ENCODE results near the gene COL18A1.

COL18A1 gene

DNA sequence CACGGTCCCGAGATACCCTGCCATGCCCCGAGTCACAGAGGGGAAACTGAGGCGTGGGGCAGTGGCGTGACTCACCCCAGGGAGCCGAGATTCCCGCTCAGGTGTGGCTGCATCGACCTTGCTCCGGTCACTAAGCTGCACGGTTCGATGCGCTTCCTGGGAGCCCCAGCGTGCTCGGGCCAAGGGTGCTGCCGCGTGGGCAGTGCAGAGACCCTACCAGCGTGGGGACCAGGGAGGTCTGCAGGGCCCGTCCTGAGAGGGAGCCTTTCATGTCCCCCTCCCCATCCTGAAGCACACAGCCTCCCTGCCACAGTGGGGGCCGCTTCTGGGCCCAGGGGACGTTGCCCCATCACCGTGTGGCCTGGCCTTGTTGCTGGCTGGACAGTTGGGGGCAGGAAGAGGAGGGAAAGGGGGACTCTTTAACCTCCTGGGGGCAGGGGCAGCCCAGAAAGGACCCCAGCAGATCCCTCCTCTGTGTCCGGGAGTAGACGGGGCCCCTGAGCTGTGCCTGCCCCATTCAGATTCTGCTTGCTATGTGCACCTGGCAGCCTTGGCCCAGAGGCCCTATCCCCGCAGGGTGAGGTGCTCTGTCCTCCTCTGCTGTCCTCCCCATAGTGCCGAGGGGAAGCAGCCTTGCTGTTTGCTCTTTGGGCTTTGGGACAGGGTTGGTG, 52.3 kb downstream of the COL18A1 start:
- DNase-seq: no peak

DNA sequence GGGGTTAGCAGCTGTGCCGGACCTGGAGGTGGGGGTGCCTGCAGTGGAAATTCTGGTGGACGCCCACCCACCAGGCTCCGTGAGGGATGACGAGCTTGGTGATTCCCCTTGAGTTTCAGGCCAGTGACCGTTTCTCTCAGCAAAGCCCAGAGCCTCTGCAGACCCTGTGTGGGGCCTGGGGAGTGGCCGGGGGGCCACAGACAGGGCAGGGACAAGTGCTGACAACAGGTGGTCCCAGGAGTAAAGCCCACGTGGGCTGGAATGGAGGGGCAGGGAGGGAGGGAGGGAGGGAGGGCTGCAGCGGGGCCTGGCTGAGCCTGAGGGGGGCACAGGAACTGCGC, 52.8 kb downstream of the COL18A1 start:
- no peak for DNase-seq

DNA sequence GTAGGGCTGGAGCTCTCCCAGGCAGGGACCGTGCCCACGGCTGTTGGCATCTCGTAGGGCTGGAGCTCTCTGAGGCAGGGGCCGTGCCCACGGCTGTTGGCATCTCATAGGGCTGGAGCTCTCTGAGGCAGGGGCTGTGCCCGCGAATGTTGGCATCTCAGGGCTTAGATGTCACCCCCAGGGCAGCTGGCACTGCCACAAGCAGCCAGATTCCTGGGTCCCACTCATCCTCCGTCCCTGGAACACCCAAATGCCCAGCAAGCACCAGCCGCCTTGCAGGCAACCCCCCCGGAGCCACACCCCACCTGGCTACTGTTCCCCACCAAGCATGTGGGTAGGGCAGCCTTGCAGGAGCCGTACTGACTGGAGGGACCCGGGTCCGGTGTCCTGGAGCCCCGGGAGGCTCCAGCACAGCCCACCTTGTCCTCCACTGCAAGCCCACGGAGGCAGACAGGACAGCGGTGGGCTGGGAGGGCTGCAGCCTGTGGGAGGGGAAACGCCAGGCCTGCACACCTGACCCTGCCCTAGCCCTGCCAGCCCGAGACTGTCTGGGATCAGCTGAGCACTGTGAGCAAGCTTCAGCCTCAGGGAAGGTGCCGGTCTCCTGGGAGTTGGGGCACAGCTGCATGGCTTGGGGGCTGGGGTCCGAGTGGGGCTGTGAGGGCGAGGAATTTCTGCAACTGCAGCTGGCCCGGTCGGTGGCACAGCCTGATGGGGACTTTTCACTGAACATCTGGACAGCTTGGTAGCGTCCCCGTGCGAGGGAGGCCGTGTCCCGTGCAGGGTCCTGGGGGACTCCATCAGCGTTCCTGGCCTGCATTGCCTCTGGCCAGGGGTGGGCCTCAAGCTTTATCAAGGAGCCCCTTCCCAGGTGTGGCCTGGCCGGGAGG, 53.6 kb downstream of the COL18A1 start:
- DNase-seq: no peak

DNA sequence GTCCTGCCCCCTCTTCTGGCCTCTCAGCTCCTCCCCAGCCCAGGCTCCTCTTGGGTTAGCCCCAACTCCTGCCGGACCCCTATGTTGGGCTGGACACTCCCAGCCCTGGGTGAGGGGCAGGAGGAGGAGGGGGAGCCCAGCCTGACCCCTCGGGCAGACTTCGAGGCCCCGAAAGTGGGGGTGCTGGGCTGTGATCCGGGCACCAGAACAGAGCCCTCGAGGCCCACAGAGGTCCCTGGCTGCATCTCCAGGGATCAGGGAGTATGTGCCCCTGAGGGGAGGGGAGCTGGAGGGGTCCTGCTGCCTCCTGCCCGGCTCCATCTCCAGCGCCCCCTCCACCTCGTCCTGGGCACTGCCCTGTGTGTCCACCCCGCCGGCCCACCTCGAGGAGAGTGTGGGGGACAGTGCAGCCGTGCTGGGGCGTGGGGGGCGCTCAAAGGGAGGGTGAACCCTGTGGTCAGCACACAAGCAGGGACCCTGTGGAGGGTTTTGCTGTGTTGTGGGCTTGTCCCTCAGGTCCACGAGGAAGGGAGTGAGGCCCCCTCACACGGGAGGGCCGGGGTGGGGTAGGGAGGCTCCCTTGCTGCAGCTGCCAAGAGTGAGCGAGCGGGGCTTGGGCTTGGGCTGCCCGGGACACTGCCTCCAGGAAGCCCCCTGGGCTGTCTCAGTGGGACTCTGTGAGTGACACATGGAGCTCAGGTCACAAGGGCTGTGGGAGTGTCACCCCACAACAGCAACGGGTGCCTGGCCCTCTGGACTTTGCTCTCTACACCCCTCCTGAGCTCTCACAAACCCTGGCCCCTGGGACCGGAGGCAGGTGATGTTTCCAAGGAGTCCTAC, 54.4 kb downstream of the COL18A1 start:
- no peak for DNase-seq

DNA sequence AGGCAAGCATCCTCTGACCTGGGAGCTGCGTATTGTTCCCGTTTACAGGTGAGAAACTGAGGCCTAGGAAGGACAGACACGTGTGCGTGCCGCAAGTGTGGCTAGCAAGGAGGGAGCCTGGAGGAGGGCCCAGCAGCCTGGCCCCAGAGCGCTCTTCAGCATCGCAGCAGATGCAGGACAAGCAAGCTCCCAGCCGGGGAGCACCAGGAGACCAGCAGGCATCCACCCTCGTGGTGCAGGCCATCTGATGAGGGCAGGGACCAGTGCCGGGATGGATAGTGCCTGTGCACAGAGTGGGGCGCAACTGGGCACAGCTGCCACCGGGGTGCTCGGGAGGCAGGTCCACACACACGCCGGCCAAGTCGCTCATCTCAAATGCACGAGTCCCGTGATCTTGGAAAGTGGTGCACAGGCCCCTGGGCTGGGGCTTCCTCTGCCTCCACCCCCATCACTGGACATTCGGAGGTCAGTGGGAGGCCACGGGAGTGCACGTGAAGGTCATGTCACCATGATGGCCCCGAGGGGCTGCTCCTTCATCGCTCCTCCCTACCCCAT, 55.1 kb downstream of the COL18A1 start:
- DNase-seq: no peak

DNA sequence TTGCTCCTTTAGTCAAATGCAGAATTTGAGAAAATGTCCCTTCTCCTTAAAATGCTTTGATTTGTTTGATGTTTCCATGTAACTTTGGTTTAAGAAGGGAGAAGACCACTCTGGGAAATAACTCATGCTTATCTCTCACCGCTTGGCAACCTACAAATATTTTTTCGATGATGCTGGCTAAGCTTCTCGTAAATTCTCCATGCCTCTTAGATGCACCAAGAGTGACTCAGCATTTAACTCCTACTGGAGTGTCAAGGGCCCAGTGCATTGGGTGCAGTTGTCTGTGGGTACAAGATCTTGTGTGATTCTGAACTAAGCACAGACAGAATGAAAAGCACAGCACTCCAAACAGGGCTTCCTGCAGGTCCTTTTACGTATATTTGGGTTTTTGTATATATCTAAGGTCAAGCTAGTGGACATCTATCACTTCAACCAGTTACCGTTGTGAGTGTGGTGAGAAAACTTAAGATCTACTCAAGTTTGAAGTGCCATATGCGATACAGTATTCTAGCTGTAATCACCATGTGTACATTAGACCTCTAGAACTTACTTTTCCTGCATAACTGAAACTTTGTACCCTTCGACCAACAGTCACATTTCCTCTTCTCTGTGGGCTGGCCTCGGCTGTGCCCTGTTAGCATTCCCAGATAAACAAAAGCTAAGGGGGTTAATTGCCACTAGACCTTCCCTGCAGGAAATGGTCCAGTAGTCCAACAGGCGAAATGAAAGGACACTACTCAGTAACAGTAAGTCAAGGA, 55.8 kb downstream of the COL18A1 start:
- DNase-seq: no peak

DNA sequence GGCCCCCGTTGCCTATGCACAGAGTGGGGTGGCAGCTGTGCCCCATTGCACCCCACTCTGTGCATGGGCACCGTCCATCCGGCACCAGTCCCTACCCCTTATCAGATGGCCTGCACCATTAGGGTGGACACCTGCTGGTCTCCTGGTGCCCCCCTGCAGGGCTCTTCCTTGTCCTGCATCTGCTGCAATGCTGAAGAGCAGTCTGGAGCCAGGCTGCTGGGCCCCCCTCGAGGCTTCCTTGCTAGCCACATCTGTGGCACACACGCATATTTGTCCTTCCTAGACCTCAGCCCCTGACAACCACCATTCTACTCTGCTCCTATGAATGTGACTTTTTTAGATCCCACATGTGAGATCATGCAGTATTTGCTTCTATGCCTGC, 56.4 kb downstream of the COL18A1 start:
- no peak for DNase-seq

DNA sequence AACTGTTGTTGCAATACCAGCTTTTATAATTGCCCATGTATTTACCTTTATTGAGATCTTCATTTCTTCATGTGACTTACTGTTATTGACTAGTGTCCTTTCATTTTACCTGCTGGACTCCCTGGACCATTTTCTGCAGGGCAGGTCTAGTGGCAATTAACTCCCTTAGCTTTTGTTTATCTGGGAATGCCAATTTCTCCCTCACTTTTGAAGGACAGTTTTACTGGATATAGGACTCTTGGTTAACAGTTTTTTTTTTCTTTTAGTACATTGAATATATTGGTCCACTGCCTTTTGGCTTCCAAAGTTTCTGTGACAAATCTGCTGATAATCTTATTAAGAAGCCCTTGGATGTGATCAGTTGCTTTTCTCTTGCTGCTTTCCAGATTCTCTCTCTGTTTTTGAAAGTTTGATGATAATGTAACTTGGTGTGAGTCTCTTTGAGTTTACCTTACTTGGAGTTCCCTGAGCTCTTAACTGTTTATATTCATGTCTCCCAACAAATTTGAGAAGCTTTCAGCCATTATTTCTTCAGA, 56.9 kb downstream of the COL18A1 start:
- DNase-seq: no peak

DNA sequence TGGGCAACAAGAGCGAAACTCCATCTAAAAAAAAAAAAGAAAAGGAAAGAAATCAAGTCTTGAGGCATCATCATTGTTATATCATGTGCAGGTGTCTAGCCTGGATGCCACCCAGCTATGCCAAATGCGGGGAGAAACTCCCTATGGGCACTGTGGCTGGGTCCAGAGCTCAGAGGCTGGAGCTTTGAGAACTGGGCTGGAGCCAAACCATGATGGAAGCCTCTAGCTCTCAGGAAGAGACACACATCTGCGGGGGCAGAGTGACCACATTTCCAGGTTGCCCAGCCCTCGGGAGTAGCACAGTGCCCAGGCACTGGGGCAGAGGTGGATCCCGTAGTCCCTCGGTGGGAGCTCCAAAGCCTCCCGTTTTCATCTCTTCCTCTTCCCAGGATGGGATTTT, 58.9 kb downstream of the COL18A1 start:
- no peak for DNase-seq

DNA sequence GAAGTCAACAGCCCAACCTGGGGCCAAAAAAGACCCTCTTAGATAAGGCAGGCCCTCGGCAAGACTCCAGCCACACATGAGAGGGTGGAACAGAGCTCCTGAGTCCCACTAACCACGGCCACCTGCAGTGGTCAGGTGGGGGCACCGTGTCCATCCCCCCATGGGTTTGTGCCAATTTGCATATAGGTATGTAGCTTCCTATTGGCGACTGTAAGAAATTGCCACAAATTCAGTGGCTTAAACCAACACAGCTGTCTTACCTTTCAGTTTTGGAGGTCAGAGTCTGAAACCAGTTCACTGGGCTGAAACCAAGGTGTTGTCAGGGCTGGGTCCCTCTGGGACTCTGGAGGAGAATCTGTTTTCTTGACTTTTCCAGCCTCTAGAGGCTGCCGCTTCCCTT, 59.3 kb downstream of the COL18A1 start:
- DNase-seq: no peak

DNA sequence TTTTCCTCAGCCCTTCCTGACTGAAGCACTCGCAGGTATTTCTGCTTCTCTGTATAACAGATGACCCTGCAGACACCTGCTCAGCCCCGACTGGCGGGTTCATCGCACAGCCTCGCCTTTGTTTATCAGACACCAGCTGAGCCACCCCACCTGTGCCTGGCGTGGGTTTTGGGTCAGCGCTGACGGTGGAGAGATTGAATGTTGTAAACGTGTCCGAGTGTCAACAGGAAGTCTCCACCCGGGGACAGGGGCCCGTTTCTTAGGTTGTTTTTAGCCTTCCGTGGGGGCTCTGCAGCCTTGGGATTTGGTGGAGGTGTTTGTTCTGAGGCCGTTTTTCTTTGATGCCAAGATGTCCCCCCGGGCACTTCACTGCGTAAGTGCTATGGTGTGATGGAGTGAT, 60.1 kb downstream of the COL18A1 start:
- DNase-seq: no peak

DNA sequence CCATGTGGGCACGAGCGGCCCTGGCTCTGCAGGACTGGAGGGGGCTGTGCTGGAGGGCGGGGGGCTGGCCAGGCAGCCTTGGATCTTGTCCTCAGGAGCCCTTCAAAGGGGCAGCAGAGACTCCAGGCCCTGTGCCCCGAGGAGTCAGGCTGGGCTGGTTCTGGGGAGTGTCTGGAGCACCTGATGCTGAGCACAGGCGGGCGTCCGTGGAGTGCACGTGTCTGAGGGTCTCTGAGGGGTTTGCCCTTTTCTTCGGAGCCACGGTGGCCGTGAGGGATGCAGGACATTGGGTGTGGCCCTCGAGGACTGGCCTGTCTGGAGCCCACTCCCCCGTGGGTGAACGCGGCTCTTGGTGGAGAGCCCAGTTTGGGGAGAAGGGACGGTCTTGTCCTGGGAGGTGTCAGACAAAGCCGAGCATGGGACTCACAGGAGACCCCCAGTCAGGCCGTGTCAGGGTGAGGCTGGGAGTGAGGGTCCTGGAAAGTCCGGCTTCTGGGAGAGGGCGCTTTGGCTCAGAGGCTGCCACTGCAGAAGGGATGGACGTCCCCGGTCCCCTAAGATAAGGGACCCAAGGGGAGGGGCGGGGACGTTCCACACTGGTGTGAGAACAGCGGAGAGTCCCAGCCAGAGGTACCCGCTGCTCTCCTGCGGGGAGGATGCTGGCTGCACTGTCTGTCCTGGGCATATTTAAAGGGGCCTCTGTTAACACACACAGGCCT, 60.8 kb downstream of the COL18A1 start:
- DNase-seq: no peak

DNA sequence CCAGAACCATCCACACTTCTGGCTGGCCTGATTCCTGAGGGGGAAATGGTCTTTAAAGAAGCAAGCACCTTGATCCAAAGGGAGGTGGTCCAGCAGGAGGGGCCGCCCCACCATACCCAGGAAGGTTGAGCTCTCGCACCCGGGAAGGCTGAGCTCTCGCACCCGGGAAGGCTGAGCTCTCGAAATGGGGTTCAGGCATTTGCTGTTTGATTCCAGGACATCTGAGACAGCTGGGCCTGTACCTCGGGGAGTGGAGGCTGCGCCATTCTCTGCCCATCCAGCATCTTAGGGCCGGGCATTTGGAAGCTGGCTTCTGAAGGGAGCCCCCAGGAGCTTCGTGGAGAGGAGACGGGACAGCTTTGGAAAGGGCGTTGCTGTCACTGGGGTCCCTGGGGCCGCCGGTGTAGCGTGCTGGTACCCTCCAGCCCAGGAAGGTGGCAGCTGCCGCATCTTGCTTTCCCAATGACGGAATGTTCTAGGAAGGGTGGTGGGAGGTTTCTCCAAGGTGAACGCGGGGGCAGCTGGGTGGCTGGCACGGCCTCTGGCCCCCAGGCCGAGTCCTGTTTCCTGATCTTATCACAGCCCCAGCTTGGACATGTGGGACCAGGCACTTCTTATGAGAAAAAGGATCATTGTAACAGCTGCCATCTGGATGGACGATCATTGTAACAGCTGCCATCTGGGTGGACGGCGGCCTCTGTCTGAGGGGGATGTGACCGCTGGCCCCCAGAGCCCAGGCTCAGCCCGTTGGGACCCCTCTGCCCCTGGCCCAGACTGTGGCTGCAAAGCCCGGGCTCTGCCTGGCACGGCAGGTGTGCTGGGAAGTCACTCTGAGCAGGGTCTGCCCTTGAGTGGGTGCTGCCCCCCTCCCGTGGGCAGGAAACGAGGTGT, 61.6 kb downstream of the COL18A1 start:
- DNase-seq: no peak

DNA sequence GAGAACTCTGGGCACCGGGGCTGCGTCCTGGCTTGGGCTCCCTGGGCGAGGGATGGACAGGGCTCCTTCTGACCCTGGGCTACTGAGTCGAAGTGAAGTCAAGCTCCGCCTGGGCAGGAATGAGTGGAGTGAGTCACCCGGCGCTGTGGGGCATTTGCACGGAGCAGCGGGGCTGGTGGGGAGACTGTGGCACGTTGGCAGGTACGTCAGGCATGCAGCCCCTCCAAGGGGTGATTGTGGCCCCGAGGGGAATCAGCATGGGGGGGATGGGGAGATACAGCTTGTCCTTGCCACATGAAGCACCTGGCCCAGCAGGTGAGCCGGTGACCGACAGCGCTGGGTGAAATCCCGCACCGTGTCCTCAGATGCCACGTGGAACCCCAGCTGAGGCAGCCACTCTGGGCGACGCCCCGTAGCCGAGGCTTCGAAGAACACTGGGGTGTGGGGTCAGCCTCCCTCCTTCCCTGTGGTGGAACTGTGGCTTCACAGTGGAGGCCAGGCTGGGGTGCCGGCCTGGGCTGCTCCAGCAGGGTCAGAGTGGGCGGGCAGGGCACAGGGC, 62.3 kb downstream of the COL18A1 start:
- DNase-seq: no peak

DNA sequence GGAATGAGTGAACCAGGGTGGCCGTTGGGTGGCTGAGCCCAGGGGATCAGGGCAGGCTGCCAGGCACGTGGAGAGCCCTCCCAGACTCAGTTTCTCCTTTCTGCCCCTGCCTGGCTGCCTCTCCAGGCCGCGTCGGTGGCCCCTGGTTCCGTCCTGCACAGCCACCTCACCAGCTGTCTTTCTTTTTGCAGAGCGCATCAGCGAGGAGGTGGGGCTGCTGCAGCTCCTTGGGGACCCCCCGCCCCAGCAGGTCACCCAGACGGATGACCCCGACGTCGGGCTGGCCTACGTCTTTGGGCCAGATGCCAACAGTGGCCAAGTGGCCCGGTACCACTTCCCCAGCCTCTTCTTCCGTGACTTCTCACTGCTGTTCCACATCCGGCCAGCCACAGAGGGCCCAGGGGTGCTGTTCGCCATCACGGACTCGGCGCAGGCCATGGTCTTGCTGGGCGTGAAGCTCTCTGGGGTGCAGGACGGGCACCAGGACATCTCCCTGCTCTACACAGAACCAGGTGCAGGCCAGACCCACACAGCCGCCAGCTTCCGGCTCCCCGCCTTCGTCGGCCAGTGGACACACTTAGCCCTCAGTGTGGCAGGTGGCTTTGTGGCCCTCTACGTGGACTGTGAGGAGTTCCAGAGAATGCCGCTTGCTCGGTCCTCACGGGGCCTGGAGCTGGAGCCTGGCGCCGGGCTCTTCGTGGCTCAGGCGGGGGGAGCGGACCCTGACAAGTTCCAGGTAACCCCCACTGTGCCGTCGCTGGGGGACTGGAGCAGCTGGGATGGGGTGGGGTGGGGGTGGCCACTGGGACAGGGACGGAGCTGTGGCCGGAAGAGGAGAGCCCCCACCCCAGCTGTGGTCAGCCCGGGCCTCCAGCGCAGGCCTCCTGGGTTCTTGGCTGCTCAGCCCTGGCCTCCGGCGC, 63.3 kb downstream of the COL18A1 start:
- no peak for DNase-seq

DNA sequence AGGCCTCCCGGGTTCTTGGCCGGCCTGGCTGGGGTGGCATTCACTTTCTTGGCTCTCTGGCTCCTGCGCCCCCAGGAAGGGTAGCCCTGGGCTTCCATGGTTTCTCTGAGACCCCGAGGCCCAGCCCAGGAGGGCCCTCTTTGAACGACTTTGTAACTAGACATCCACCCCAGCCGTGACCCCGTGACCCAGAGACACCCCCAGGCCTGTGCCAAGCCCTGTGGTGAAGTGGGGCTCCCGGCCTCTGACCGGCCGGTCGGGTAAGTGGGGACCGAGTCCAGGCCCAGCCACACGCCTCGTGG, 64.0 kb downstream of the COL18A1 start:
- DNase-seq: no peak

DNA sequence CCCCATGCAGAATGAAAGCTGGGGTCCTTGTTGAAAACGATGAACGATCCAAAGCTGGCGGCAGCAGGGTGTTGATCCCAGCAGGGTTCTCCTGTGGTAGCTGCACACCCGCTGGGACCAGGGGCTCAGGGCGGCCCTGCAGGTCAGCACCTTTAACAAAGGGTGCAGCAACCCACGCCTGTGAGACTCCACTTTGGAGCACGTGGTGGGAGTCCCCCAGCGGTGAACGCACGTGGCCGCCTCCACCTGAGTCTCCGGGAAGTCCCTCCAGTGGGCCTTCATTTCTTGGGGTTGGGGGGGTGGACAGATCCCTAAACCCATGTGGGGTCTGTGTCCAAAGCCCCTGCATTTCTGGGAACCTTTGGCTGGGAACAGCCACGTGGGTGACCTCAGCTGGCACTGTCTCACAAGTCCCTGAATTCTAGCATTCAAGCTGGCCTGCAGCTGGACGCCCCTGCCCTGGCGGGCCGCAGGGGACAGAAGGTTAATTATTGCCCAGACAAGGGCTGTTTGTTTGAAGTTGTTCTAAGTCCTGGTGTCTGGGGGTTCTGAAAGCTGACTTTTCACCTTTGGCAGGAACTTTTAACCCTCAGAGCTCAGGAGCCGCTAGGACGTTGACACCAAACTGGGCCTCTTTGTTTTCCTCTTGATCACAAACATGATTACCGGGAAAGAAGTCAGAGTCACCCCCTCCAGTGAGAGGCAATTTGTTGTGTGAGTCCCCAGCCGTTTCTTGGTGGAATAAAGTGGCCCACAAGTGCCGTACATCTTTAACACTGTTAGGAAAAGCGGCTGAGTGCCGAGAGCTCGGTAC, 64.5 kb downstream of the COL18A1 start:
- DNase-seq: no peak

DNA sequence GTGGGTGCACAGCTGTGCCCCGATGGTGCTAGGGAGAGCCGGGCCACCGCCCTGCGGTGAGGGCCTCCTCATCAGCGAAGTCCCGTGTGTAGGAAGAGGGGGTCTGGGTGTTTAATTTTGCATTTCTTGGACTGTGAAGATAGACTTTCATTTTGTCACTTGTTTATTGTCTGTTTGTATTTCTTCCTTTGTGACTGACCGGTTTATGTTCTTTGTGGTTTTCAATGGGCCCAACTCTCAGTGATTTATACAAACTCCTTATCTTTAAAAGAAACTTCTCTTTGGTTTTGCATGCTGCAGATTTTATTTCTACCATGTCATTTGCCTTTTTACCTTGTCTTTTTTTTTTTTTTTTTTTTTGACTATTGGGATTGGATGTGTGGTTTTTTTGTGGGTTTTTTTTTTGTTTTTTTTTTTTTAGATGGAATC, 65.1 kb downstream of the COL18A1 start:
- no peak for DNase-seq

Data from OCI-M1 (cell line).